Ishikawa (cell line): ENCODE measurements around the gene SGTA.

Source experiments
- CEBPB ChIP-seq: IDR thresholded peaks from 2 replicates; pipeline ENCODE4 v1.6.1; 2012
- CREB1 ChIP-seq: IDR thresholded peaks from 2 replicates; pipeline ENCODE4 v1.6.1; 2012; ENCODE audit warnings: low read depth
- EGR1 ChIP-seq: IDR thresholded peaks from 2 replicates; pipeline ENCODE4 v1.6.1; 2012
- EP300 ChIP-seq: IDR thresholded peaks from 2 replicates; pipeline ENCODE4 v1.6.1; 2012; ENCODE audit warnings: borderline replicate concordance
- FOXM1 ChIP-seq: IDR thresholded peaks from 2 replicates; pipeline ENCODE4 v1.6.1; 2012; ENCODE audit warnings: low read depth, borderline replicate concordance
- MAX ChIP-seq: IDR thresholded peaks from 2 replicates; pipeline ENCODE4 v1.6.1; 2012
- RAD21 ChIP-seq: IDR thresholded peaks from 2 replicates; pipeline ENCODE4 v1.6.1; 2012; ENCODE audit warnings: low read depth
- REST ChIP-seq: IDR thresholded peaks from 2 replicates; pipeline ENCODE4 v1.6.1; 2012; ENCODE audit warnings: low read depth, mild to moderate bottlenecking
- TAF1 ChIP-seq: IDR thresholded peaks from 2 replicates; pipeline ENCODE4 v1.6.1; 2012; ENCODE audit warnings: low read depth, mild to moderate bottlenecking
- TCF12 ChIP-seq: IDR thresholded peaks from 2 replicates; pipeline ENCODE4 v1.6.1; 2012; ENCODE audit warnings: low read depth
- TEAD4 ChIP-seq: IDR thresholded peaks from 2 replicates; pipeline ENCODE4 v1.6.1; 2012
- USF1 ChIP-seq: IDR thresholded peaks from 2 replicates; pipeline ENCODE4 v1.6.1; 2012

- TF ChIP-seq TAF1, result no peak
- TF ChIP-seq EP300, result no peak
- no peak for TF ChIP-seq RAD21
- no peak for TF ChIP-seq REST
- TF ChIP-seq CREB1, result no peak
- no peak for TF ChIP-seq FOXM1
- TF ChIP-seq TEAD4, result no peak
- no peak for TF ChIP-seq EGR1
- TF ChIP-seq USF1, result no peak
- TF ChIP-seq CEBPB, result no peak
- TF ChIP-seq MAX, result no peak
- no peak for TF ChIP-seq TCF12
Measured at GRCh38 chr19:2812414-2813234, 29.6 kb upstream of the SGTA start.
